Measurements from ENCODE around the gene ECE1.

Gene ECE1

DNA sequence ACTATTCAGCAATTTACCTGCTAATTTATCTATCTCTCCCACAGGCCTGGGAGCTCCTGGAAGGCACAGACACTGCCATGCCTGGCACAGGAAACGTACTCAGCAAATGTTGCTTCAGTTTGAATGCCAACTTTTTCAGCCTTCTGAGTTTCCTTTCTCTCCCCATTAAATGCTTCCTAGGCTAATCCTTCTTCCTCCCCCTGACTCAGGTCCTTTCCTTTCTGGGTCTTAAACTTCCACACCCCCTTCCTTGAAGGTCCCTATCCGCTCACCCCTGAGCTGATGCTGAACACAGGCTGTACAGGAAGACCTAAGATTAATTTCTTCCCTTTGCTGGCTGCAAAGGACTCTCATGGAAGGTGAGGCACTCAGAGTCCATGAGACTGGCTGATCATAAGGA, 40.3 kb upstream of the ECE1 start:
- H3K9me3 ChIP-seq (ENCODE audit: low read length), result no peaks in the 10 kb centered on the region
- H3K9me2 ChIP-seq (ENCODE audit: low read depth, low read length), result no peaks in the 10 kb centered on the region
- TF ChIP-seq, protein P1, sequence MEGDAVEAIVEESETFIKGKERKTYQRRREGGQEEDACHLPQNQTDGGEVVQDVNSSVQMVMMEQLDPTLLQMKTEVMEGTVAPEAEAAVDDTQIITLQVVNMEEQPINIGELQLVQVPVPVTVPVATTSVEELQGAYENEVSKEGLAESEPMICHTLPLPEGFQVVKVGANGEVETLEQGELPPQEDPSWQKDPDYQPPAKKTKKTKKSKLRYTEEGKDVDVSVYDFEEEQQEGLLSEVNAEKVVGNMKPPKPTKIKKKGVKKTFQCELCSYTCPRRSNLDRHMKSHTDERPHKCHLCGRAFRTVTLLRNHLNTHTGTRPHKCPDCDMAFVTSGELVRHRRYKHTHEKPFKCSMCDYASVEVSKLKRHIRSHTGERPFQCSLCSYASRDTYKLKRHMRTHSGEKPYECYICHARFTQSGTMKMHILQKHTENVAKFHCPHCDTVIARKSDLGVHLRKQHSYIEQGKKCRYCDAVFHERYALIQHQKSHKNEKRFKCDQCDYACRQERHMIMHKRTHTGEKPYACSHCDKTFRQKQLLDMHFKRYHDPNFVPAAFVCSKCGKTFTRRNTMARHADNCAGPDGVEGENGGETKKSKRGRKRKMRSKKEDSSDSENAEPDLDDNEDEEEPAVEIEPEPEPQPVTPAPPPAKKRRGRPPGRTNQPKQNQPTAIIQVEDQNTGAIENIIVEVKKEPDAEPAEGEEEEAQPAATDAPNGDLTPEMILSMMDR (IDR thresholded peaks at IDR 0.05; ENCODE audit: low read length), result no peak
- TF ChIP-seq EZH2 (IDR thresholded peaks at IDR 0.05; ENCODE audit: borderline replicate concordance, low read length), result no peak
- no peak overlapping the region for H2AFZ ChIP-seq (ENCODE audit: low read length)
- no peaks in the 10 kb centered on the region for H4K20me1 ChIP-seq (ENCODE audit: insufficient read depth, low read length)
- no peaks in the 10 kb centered on the region for H3F3A ChIP-seq (ENCODE audit: insufficient read depth, low read length)
- no peak overlapping the region for H3K27ac ChIP-seq (ENCODE audit: low read depth, low read length, poor library complexity, severe bottlenecking)
- peaks cover 68% of the 10 kb centered on the region for H3K4me1 ChIP-seq (ENCODE audit: insufficient read depth, low read length, severe bottlenecking)
- H3K4me2 ChIP-seq (ENCODE audit: low read length), result no peak overlapping the region
- H3K4me3 ChIP-seq (ENCODE audit: low read depth, low read length, poor library complexity, severe bottlenecking), result no peak overlapping the region
- peaks cover 4% of the 10 kb centered on the region for H3K36me3 ChIP-seq (ENCODE audit: insufficient read depth, low read length)
- no peaks in the 10 kb centered on the region for H3K79me2 ChIP-seq (ENCODE audit: insufficient read depth, low read length)
- H3K9ac ChIP-seq (ENCODE audit: low read length), result no peak overlapping the region
- H3K27me3 ChIP-seq (ENCODE audit: insufficient read depth, low read length), result no peaks in the 10 kb centered on the region

DNA sequence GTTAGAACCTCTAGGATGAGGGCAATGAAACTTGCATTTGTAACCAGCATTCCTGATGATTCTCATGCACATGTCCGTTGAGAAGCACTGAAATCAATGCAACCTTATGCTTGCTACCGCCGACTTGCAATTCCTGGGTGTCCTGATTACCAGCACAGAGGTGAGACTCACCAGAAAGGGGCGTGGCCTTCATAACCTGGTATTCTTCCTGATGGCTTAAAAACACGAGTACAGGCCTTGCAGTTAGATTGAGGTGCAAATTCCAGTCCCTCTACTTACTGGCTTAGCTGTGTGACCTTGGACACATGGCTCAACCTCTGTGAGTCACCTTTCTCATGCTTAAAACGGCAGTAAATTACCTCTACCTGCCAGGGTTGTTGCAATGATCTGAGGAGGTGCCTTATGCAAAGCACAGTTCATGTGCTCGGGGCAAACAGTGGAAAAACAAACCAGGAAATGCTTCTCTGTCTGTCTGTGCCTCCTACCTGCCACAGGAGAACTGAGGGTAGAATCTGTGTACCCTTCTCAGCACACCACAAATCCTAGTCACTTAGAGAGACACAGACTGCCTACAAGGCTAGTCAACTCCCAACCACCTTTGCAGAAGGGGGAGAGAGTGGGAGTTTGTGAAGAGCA, 39.1 kb upstream of the ECE1 start:
- Histone ChIP-seq H3K4me1 (ENCODE audit: insufficient read depth, low read length, severe bottlenecking) (peaks cover 68% of the 10 kb centered on the region), H4K20me1 (ENCODE audit: insufficient read depth, low read length) (no peaks in the 10 kb centered on the region), H3K9me2 (ENCODE audit: low read depth, low read length) (no peaks in the 10 kb centered on the region), H3K9me3 (ENCODE audit: low read length) (no peaks in the 10 kb centered on the region), H3K79me2 (ENCODE audit: insufficient read depth, low read length) (no peaks in the 10 kb centered on the region), H3K27me3 (ENCODE audit: insufficient read depth, low read length) (no peaks in the 10 kb centered on the region), H3F3A (ENCODE audit: insufficient read depth, low read length) (no peaks in the 10 kb centered on the region), H2AFZ (ENCODE audit: low read length) (no peak overlapping the region), H3K4me3 (ENCODE audit: low read depth, low read length, poor library complexity, severe bottlenecking) (no peak overlapping the region), H3K27ac (ENCODE audit: low read depth, low read length, poor library complexity, severe bottlenecking) (peak overlapping the region; percentile 66), H3K36me3 (ENCODE audit: insufficient read depth, low read length) (peaks cover 4% of the 10 kb centered on the region), H3K9ac (ENCODE audit: low read length) (no peak overlapping the region; the same call in 1 of the 2 replicates), H3K4me2 (ENCODE audit: low read length) (peak overlapping the region; percentile 7; the same call in 1 of the 2 replicates)
- TF ChIP-seq EZH2 (IDR thresholded peaks at IDR 0.05; ENCODE audit: borderline replicate concordance, low read length), result no peak
- TF ChIP-seq, protein P1 (IDR thresholded peaks at IDR 0.05; ENCODE audit: low read length), result no peak

DNA sequence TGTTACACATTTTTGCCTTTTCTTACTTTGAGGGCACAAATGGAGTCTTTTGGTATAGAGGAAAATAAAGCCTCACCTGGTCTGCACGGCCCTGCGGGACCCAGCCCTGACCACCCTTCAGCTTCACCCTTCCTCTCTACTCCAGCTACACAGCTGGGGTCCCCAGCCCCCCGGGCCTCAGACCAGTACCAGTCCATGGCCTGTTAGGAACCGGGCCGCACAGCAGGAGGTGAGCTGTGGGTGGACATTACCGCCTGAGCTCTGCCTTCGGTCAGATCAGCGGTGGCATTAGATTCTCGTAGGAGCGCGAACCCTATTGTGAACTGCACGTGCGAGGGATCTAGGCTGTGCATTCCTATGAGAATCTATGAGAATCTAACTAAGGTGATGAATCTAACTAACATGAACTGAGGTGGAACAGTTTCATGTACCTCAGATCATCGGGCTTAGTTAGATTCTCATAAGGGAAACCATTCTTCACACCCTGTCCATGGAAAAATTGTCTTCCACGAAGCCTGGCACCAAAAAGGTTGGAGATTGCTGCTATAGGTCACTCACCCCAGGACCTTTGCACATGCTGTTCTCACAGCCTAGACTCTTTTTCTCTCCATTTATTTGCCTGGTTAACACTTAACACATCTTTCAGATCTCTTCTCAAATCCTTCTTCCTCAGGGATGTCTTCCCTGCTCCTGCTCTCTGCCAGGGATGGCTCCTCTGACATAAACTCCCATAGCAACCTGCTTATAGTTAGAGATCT, 37.5 kb upstream of the ECE1 start:
- Histone ChIP-seq H3K9ac (ENCODE audit: low read length) (no peak overlapping the region), H3K36me3 (ENCODE audit: insufficient read depth, low read length) (peaks cover 4% of the 10 kb centered on the region), H3K27me3 (ENCODE audit: insufficient read depth, low read length) (no peaks in the 10 kb centered on the region), H3K4me3 (ENCODE audit: low read depth, low read length, poor library complexity, severe bottlenecking) (no peak overlapping the region), H2AFZ (ENCODE audit: low read length) (no peak overlapping the region), H3K9me2 (ENCODE audit: low read depth, low read length) (no peaks in the 10 kb centered on the region), H3K27ac (ENCODE audit: low read depth, low read length, poor library complexity, severe bottlenecking) (no peak overlapping the region), H3F3A (ENCODE audit: insufficient read depth, low read length) (no peaks in the 10 kb centered on the region), H3K79me2 (ENCODE audit: insufficient read depth, low read length) (no peaks in the 10 kb centered on the region), H3K4me2 (ENCODE audit: low read length) (no peak overlapping the region), H3K4me1 (ENCODE audit: insufficient read depth, low read length, severe bottlenecking) (peaks cover 73% of the 10 kb centered on the region), H3K9me3 (ENCODE audit: low read length) (no peaks in the 10 kb centered on the region), H4K20me1 (ENCODE audit: insufficient read depth, low read length) (no peaks in the 10 kb centered on the region)
- TF ChIP-seq, protein P1 (IDR thresholded peaks at IDR 0.05; ENCODE audit: low read length), result no peak
